Psoas muscle (tissue), 8 donors: ENCODE data around the gene NR6A1. TPM values are rescaled to one million over a fixed set of nuclear protein-coding genes. Genes with fewer than 3 reads are reported as not detected.
"Not testable (repeated sequence)": the region's sequence is repeated elsewhere in the genome, so short reads cannot be mapped to it uniquely, and the experiment has no call there.

Source experiments
- ATAC-seq, 4 donors: fragments of 200-7000 bp; cut with Tn5 transposase; one replicate each; pipeline ENCODE4 v1.9.1; 2020; ENCODE audit warnings: moderate library complexity in 3 of 4, mild to moderate bottlenecking in 2 of 4
- DNase-seq, 2 donors: peaks; one replicate each; pipeline ENCODE4 v3.0.0-alpha.2; 2020
- H3K27ac ChIP-seq: fragments of 200-600 bp; one replicate; pipeline ENCODE4 v1.8.0; 2022
- H3K27me3 ChIP-seq, 3 donors: fragments of 200-600 bp in 1 of 3; one replicate each; pipeline versions ENCODE4 v1.6.1 to v1.8.0; 2013 to 2022; ENCODE audit warnings: low read length in 2 of 3, mild to moderate bottlenecking in 2 of 3, moderate library complexity in 1 of 3; ENCODE audit not compliant: insufficient read depth in 3 of 3
- H3K36me3 ChIP-seq, 2 donors: fragments of 200-600 bp in 1 of 2; one replicate each; pipeline versions ENCODE4 v1.6.1 to v1.8.0; 2013 to 2022; ENCODE audit warnings: low read depth in 1 of 2, mild to moderate bottlenecking in 1 of 2, moderate library complexity in 1 of 2; ENCODE audit not compliant: insufficient read depth in 1 of 2
- H3K4me1 ChIP-seq: fragments of 200-600 bp; one replicate; pipeline ENCODE4 v1.8.0; 2022
- H3K4me3 ChIP-seq: fragments of 200-600 bp; one replicate; pipeline ENCODE4 v1.8.0; 2022; ENCODE audit warnings: mild to moderate bottlenecking
- H3K9me3 ChIP-seq: fragments of 200-600 bp; one replicate; pipeline ENCODE4 v1.8.0; 2022
- WGBS, 3 donors: extraction: QIAGEN DNeasy Blood & Tissue Kit; methylation state at CpG; one replicate each; pipeline versions ENCODE4 v1.1.6 to v1.1.7; 2013; 5-methylcytosine and 5-hydroxymethylcytosine counted together
- intact Hi-C, 2 donors: fragments of 100-400 bp; cut with DNase I; formaldehyde crosslinking; loops; one replicate each; pipeline versions ENCODE4 v1.11.0 to v1.14.2; 2022
- polyA plus RNA-seq, 3 donors: library from polyadenylated mRNA; stranded (reverse); fragments of 200-250 nt; gene quantifications; one replicate each; pipeline ENCODE4 v1.2.3, GENCODE V29; 2013
- total RNA-seq, 4 donors: library from RNA; stranded (reverse); fragmentation: NEBNext Ultra II Directional in 2 of 4; extraction: Animal tissue kit (Norgen Biotek cat#: 25700) in 2 of 4; gene quantifications; one replicate each; pipeline versions ENCODE4 v1.2.1 to v1.2.4, GENCODE V29; 2021 to 2023
- TF ChIP-seq, protein P1 (sequence below): fragments of 200-600 bp; IDR thresholded peaks from one replicate; pipeline ENCODE4 v1.8.0; 2022; ENCODE audit warnings: antibody characterized with exemption
- donor health status: healthy with polysubstance abuse.
- donor health status: DM: no; HTN: no; CAD: no; lungs with moderate emphysema.
- donor health status: Bipolar disorder and iron deficiency.
- donor health status: healthy.
- donor health status: DM: yes; HTN: yes; CAD: no.
- donor health status: DM: no; HTN: no; CAD: no.
- donor health status: DM: no; HTN: no; CAD: no.
- donor health status: DM: yes; HTN: yes; CAD: no.

NR6A1 gene
- total and polyA plus RNA-seq, 7 donors, result 0.32 to 2.6 (median 0.70) TPM

DNA sequence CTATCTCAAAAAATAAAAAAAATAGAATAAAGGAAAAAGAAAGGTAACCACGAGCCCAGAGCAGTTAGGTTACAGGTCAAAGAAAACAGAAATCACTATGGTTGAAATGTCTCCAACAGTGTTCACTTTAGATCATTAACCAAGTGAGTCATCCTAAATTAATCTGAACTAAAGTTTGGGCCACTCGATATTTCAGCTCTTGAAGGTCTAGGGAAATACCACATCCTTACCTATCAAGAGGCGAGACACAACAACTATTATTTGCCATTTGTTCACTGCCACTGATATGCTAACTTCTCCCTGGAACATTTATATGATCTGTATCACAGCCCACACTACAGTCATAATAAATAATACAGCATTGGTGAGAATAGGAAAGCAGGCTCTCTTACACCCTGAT, 152.6 kb downstream of the NR6A1 start:
- no peak for ATAC-seq
- 89 to 93% (median 91%) methylated on average over 3 of the region's 3 CpGs for WGBS, 3 donors
- TF ChIP-seq, protein P1, sequence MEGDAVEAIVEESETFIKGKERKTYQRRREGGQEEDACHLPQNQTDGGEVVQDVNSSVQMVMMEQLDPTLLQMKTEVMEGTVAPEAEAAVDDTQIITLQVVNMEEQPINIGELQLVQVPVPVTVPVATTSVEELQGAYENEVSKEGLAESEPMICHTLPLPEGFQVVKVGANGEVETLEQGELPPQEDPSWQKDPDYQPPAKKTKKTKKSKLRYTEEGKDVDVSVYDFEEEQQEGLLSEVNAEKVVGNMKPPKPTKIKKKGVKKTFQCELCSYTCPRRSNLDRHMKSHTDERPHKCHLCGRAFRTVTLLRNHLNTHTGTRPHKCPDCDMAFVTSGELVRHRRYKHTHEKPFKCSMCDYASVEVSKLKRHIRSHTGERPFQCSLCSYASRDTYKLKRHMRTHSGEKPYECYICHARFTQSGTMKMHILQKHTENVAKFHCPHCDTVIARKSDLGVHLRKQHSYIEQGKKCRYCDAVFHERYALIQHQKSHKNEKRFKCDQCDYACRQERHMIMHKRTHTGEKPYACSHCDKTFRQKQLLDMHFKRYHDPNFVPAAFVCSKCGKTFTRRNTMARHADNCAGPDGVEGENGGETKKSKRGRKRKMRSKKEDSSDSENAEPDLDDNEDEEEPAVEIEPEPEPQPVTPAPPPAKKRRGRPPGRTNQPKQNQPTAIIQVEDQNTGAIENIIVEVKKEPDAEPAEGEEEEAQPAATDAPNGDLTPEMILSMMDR, result no peak
- Histone ChIP-seq H3K4me3 (no peak overlapping the region), H3K36me3 (no peaks in the 10 kb centered on the region), H3K27me3 (no peaks in the 10 kb centered on the region), H3K9me3 (no peaks in the 10 kb centered on the region), H3K27ac (no peak overlapping the region), H3K4me1 (peaks cover 9% of the 10 kb centered on the region)
- intact Hi-C loops, result no loop called here
- DNase-seq, result no peak

DNA sequence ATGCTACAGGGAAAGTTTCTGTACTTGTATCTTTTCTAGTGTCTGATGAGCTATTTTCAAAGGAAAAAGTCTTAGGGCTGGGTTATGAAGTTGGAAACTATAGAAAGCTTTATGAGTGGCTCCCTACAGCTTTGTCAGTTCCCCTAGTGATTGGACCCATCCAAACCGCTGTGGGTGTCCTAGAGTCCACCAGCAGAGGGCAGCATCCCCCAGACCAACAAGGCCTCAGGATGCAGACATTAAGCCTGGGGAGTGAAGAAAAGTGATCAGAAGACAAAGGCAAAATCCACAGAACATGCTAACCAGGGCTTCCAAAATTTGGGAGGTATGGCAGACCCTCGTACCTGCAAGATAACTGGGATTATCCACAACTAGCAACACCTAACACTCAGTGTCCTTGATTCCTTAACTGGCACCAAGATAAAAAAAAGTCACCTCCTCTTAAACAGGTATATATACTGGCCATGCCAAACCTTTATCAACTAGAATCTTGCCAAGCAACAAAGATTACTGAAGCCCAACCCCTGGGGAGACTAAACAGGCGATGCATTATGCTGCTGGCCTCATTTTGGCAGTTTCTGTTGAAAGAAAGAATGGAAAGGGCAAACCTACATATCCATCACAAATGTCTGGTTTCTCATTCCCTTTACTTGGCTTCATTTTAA, 153.5 kb downstream of the NR6A1 start:
- H3K36me3 ChIP-seq, result no peaks in the 10 kb centered on the region
- no peak overlapping the region for H3K27ac ChIP-seq
- WGBS, 3 donors, result 20 to 28% (median 23%) methylated on average over 3 of the region's 3 CpGs
- TF ChIP-seq, protein P1, result peak; percentile 93
- no peak overlapping the region for H3K4me3 ChIP-seq
- ATAC-seq, result peak; percentile 90 to 97 (median 94)
- H3K4me1 ChIP-seq, result peaks cover 9% of the 10 kb centered on the region
- H3K27me3 ChIP-seq, result no peaks in the 10 kb centered on the region
- DNase-seq, result peak; percentile 75 to 85
- intact Hi-C loops, result loop anchor here (1.0 to 2.0 kb wide), 2 partner anchors 93 to 95 kb away; no protein-coding TSS in a partner anchor
- no peaks in the 10 kb centered on the region for H3K9me3 ChIP-seq

DNA sequence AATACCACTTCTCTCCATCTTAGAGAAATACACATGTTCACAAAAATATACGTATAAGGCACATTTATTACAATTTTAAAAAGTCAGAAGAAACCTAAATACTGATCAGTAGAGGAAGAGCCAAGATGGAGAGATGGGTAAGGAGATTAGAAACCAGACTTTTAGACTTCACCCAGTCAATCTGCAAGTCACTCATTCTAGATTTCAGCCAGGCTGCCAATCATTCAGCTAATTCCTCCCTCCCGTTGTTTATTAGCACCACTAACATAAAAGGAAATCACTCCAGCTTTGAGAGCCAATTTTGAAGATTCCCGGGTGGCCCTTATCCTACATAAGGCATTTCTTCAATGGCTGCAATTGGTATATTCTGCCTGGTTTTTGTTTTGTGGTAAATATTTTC, 154.2 kb downstream of the NR6A1 start:
- no peaks in the 10 kb centered on the region for H3K9me3 ChIP-seq
- WGBS, 3 donors, result 62 to 73% (median 72%) methylated on average over 3 of the region's 3 CpGs
- H3K27ac ChIP-seq, result no peak overlapping the region
- H3K4me1 ChIP-seq, result peaks cover 3% of the 10 kb centered on the region
- ATAC-seq, result no peak
- H3K36me3 ChIP-seq, result no peaks in the 10 kb centered on the region
- H3K27me3 ChIP-seq, result peaks cover 0 to 3% (median 0%) of the 10 kb centered on the region in 3 donors
- DNase-seq, result no peak
- no peak overlapping the region for H3K4me3 ChIP-seq
- TF ChIP-seq, protein P1, result no peak
- intact Hi-C loops, result loop anchor here (1.0 to 2.0 kb wide), 2 partner anchors 94 to 95 kb away; no protein-coding TSS in a partner anchor

DNA sequence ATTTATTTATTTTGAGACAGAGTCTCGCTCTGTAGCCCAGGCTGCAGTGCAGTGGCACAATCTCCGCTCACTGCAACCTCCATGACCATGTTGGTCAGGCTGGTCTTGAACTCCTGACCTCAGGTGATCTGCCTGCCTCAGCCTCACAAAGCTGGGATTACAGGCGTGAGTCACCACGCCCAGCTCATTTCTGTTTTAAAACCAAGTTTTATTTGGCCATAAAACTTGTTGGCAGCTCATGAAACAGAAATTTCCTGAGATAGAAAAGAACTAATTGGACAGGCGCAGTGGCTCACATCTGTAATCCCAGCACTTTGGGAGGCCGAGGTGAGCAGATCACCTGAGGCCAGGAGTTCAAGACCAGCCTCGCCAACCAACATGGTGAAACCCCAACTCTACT, 155.3 kb downstream of the NR6A1 start:
- H3K9me3 ChIP-seq, H3K4me1 ChIP-seq, H3K27ac ChIP-seq, DNase-seq, ATAC-seq, H3K4me3 ChIP-seq, H3K27me3 ChIP-seq, H3K36me3 ChIP-seq: not testable (repeated sequence)
- intact Hi-C loops, result loop anchor here in 1 of 2 donors (2.0 kb wide), 1 partner anchor 95 kb away; no protein-coding TSS in a partner anchor
- 93 to 94% (median 94%) methylated on average over 7 of the region's 7 CpGs for WGBS, 3 donors

DNA sequence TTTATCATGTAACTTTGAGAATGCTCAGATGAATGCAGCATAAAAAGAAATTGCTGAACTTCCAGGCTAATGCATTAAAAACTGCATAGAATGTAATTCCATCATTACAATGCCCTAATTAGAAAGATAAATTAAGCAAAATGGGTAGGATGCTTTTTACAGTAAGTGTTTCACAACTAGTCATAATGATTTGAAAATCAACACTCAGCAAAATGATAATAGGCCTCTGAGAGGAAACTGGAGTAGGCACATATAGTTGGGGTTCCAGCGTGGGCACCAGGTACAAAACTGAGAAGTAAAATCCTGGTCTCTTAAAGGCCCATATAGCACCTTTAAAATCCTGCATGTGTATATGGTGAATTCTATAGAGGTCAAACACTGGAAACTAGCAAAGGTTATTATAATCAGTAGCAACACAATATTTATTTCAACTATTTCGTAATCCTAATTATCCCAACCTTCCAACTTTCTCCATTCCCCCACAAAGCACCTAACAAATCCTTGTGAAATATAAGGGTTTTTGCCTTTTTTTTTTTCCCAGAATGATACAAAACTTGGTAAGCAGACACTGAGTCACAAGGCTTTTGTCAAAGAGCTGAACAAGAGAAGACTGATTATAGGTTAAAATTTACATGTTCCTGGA, 155.9 kb downstream of the NR6A1 start:
- H3K4me1 ChIP-seq, result no peaks in the 10 kb centered on the region
- no peak overlapping the region for H3K27ac ChIP-seq
- intact Hi-C loops, result no loop called here
- H3K36me3 ChIP-seq, result no peaks in the 10 kb centered on the region
- H3K9me3 ChIP-seq, result no peaks in the 10 kb centered on the region
- ATAC-seq (no peak), DNase-seq (no peak)
- TF ChIP-seq, protein P1, result no peak
- peaks cover 0 to 3% (median 0%) of the 10 kb centered on the region in 3 donors for H3K27me3 ChIP-seq
- H3K4me3 ChIP-seq, result no peak overlapping the region
- WGBS, 3 donors, result 93 to 96% (median 96%) methylated on average over 2 of the region's 2 CpGs
